HG02981 (cell line): Measurements from ENCODE around the gene CMTM2.
A peak's percentile ranks its signal among the peaks of the same experiment; 100 is the strongest.
"Not testable (repeated sequence)": the region's sequence is repeated elsewhere in the genome, so short reads cannot be mapped to it uniquely, and the experiment has no call there.

Source experiments
- ATAC-seq: cut with Tn5 transposase; IDR thresholded peaks from one replicate; pipeline ENCODE4 v1.9.1; 2021; ENCODE audit warnings: mild to moderate bottlenecking, moderate library complexity; ENCODE audit not compliant: unreplicated experiment

The CMTM2 gene

DNA sequence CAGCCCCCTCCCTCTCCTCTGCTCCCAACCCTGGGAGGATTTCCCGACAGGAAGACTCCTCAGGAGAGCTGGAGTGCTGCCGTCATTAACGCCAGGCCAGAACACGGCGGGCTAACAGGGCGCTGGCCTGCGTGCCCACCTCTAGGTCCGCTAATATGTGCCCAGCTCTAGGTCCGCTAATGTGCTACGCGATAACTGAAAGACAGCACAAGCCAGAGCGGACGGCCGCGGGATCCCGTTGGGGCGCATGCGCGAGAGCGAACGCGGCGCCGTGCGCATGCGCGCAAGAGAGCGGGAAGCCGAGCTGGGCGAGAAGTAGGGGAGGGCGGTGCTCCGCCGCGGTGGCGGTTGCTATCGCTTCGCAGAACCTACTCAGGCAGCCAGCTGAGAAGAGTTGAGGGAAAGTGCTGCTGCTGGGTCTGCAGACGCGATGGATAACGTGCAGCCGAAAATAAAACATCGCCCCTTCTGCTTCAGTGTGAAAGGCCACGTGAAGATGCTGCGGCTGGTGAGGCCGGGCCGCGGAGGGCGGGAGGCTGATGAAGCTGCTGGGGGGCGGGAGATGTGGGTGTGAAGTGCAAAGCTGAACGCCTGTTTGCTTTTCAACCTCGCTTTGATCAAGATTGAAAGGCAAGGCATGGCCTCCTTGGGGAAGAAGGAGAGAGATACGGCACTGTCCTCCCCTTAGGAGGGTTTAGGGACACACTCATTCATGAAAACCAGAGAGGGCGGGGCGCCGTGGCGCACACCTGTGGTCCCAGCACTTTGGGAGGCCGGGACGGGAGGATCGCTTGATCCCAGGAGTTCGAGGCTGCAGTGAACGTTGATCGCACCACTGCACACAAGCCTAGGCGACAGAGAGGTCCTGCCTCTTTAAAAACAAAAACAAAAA is 26.7 kb upstream of the CMTM2 start, which contains the start of gene CKLF:
Gene CKLF (plus strand): TSS at position 291 of the 892 bp plus-strand sequence. CDS start 140 bp downstream, at position 431.
- ATAC-seq, result peak; percentile 62

DNA sequence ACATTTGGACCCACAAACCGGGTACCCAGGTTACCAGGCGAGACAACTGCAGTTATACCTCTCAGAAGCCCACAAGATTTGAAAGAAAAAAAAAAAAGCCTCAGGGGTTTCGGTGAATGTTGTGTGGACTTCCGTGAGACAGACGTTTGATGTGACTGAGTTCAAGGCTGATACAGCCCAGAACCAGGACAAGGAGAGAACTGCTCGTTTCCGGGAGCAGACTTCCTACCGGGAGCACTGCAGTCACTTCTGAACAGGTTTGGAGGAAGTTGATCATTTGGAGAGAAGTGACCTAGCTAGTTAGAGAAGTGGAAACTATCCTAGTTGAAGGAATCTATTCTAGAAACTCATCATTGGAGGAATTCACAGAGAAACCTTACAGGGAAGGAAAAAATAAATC is 26.0 kb upstream of the CMTM2 start:
- no peak for ATAC-seq

DNA sequence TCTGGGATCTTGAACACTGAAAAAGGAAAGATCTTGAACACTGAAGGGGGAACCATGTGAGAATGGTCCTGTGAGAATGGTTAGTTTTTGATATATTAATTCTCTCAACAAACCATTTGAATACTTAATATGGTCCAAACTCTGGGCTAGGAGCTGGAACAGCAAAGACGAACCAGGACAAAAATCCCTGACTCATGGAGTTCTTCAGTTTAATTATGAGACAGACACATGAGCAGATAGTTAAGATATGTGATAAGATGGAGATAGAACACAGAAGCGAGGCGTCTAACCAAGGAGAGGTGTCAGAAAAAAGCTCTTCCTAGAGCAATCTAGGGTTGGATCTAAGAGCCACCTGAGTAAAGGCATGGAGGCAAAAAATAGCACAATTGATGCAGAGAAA is 25.2 kb upstream of the CMTM2 start:
- ATAC-seq, result no peak

DNA sequence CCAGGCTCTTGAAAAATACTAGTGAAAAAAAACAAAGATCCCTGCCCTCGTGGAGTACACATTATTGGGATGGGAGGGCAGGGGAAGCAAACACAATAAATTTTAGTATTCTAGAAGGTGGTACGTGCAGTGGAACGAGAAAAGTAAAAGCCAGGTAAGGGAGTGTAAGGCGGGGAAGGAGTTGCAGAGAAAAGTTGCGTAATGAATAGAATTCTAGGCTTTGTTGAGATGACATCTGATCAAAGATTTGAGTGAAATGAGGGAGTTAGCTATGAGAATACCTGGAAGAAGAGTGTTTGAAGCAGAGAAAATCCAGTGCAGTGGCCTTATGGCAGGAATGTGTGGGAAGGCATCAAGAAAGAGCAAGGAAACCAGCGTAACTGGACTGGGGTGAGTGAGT is 24.8 kb upstream of the CMTM2 start:
- ATAC-seq, result no peak

DNA sequence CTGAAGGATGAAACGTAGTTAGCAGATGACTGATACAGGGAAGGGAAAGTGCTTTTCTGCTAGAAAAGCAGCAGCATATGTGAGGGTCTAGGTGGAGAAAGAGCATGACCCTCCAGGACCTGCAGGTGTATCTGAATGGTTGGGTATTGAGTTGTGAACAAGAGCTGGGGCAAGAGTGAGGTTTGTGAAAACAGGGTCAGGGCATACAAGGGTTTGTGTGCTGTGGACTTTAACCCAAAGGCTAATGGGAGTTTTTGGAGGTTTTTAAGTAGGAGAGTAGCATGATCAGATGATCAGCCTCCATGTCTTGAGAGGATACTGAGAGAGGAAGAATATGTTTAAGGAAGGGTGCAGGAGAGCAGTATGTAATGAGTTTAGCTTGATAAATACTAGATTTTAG is 19.2 kb upstream of the CMTM2 start:
- no peak for ATAC-seq

DNA sequence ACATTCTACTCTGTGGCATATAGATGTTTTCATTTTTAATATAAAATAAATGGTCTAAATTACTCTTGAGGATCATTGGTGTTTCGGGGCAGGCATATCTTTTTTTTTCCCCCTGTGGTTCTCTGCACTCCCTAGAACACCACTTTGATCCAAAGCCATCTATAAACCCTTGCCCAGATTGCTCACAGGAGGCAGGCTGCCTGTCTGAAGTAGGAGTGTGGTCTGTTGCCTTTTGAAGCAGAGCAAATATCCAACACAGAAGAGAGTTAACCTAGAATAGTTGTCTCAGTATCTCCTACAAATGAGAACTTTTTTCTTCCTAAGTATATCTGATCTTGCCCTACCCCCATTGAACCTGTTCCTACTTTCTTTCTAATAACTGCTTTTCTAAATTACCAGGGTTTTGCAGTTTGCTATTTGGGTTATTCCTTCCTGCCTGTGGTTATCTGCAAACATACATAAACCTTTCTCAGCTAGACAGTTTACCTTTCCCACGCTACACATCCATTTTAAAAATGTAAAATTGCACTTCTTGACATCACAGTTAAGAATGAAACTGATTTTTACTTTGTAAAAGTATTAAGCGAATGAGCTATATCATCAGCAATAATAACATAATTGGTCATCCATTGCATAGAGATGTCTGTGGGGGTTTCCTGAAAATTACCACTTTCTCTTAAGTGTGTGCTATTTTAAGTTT is 17.7 kb upstream of the CMTM2 start:
- ATAC-seq, result no peak

DNA sequence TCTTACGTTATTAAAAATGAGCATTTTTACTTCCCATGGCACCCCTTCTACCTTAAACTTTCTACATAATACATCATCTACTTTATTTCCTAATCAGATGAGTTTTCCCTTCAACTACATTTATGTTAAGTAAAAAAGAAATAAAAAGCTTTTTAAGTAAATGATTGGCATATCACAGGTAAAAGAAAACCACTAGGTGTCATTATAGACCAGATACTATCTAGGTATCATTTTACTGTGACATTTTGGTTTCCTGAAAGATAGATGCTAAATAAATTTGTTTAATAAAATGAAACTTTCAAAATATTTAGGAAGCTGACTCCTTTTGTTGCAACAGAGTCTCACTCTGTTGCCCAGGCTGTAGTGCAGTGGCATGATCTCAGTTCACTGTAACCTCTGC is 16.9 kb upstream of the CMTM2 start:
- no peak for ATAC-seq

DNA sequence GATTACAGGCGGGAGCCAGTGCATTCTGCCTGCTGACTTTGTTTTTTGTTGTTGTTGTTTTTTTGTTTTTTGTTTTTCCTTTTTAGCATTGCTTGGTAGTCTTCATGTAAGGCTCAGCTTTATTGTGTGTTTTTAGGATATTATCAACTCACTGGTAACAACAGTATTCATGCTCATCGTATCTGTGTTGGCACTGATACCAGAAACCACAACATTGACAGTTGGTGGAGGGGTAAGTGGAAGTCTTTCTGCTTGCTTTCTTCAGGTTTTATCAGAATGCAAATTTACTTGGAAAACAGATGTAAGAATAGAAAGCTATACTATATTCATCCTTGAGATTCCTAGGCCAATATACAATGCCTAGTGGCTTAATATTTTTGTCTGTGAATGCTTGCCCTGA is 16.3 kb upstream of the CMTM2 start:
- no peak for ATAC-seq

DNA sequence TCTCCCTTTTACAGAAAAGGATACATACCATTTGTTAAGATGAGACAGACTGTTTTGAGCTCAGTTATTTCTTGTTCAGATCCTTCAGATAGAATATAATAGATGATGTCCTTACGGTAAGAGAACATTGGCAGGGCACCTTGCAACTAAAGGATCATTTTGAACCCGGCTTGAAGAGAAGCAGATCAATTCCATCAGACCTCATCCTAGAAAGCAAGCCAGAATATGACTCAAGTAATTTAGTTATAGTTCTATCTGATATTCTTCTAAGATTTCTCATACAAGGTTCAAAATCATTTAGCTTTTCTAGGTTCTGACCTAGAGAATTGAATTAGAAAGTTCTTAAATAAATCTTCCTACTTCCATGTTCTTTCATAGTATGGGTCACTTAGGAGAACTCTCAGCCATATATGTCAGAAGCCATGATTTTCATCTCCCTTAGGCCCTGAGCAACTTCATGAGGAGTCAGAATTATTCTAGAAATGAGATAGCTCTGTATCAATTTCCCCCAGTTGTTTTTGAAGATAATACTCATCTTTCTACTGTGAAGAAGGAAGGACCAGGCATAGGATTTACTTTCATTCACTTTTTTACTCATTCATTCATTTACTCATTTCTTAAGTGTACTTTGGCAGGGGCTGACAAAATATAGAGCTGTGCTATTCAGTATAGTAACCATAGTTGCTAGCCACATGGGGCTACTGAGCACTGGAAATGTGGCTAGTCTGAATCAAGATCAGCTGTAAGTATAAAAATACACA is 15.5 kb upstream of the CMTM2 start:
- no peak for ATAC-seq

DNA sequence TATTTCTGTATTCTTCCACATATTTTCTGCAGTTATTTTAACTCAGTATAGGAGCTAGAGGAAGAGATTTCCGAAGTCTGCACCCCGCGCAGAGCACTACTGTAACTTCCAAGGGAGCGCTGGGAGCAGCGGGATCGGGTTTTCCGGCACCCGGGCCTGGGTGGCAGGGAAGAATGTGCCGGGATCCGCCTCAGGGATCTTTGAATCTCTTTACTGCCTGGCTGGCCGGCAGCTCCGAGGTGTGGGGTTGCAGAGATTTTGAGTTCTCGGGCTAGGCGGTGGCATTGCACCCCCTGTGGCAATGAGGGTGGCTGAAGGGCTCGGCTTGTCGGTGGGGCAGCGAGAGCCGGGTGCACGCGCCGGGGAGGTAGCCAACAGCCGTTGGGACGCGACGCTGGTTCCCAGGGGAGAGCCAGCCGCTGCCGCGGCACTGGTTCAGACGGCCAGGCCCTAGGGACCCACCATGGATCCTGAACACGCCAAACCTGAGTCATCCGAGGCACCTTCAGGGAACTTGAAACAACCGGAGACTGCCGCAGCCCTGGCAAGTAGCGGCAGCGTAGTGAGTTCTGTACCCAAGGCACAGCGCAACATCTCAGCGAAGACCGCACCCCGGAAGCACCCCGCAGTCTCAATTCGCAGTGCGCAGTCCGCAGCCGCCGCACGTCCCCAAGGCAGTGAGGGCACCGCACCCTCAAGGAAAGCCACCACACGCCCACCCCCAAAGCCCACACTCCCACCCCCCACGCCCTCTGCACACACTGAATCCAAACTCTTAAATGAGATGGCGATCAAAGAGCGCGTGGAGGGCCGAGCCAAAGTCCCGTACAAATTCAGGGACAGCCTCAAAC is 13.0 kb upstream of the CMTM2 start, which contains the start of gene CMTM1:
Gene CMTM1 (plus strand): TSS at position 389 of the 851 bp plus-strand sequence. CDS start 75 bp downstream, at position 464.
- ATAC-seq, result no peak

DNA sequence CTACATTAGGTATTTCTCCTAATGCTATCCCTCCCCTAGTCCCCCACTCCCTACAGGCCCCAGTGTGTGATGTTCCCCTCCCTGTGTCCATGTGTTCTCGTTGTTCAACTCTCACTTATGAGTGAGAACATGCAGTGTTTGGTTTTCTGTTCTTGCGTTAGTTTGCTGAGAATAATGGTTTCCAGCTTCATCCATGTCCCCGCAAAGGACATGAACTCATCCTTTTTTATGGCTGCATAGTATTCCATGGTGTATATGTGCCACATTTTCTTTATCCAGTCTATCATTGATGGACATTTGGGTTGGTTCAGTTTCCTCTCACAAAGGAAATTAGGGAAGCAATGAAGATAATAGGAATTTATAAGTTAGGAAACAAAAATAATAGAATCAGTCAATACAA is 12.0 kb upstream of the CMTM2 start:
- not testable (repeated sequence) for ATAC-seq

DNA sequence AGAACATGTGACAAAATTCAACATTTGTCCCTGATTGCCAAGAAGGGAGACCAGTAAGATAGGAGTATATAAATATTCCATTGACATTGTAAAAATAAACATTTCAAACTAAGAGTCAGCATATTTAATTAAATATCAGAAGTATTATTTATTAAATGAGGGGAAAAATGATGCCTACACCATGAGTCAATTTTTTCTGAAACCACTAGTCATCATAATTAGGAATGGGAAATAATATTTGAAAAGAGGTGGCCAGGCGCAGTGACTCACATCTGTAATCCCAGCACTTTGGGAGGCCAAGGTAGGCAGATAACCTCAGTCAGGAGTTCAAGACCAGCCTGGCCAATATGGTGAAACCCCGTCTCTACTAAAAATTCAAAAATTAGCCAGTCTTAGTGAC is 10.9 kb upstream of the CMTM2 start:
- ATAC-seq, result no peak

DNA sequence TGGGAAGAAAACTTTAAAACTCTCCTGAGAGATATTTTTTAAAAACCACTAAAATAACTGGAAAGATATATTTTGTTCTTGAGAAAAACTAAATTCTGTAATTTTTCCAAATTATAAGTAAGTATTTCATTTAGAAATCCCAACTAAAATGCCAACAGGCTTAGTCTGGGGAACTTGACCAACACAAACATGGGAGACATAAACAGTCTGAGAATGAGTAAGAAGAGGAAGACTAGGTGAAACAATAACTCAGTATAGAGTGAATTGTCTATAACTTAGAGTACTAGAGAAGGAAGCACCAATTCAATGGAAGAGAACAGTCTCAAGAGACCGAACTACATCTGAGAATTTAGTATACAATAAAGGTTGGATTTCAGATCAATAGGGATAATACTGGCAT is 10.1 kb upstream of the CMTM2 start:
- no peak for ATAC-seq

DNA sequence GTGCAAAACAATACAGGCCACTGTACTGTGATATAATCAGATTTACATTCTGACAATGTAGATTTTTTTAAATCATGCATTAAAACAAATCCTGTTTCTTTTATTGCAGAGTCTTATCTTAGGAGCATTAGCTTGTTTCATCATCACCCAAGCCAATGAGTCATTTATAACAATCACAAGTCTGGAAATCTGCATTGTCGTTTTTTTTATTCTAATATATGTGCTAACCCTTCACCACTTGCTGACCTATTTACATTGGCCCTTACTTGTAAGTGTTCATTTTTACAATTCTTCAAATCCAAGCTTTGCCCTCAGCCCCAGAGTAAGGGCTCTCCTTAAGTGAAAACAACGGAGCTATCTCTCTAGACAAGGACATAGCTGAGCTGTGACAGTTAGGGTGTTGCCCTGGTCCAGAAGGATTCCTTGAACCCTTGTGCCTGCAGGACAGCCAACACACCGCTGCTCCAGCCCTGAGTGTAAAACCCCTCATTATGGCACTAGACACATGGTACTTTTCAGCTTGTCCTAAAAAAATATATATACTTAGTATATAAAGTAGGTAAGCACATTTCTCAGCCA is 9.3 kb upstream of the CMTM2 start:
- no peak for ATAC-seq

DNA sequence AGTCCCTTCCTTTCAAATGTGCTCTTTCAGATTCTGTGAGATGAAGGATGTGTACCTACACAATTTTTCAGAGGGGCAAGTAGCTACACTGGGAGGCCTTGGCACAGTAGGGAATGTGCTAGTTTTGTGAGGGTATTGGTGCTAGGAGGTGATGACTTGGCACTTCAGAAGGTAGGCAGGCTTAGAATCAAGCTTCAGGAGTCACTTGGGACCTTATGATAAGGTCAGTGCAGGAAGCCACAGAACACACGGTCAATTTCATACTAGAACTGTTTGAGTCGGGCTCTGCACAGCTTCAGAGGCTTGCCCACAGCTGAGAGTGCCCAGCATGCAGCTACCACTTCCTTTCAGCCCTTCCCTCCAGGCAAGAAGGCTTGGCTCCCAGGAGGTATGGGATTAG is 6.9 kb upstream of the CMTM2 start:
- no peak for ATAC-seq

DNA sequence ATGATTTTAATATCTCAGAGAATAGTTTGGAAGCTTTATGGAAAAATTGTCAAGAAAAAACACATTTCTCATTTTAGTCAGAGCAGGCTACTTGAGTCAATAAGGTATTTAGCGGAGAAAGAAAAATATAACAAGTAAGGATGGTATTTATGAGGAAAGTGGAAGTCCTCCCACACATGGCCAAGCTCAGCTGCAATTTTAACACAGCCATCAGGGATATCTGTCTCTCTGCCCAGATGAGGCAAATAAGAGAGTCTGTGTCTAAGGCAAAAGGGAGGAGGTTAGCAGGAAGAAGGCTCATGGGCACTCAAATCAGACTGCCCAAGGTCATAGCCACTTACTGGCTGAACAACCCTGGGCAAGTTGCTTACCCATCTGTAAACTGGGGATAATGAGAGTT is 5.2 kb upstream of the CMTM2 start:
- no peak for ATAC-seq

DNA sequence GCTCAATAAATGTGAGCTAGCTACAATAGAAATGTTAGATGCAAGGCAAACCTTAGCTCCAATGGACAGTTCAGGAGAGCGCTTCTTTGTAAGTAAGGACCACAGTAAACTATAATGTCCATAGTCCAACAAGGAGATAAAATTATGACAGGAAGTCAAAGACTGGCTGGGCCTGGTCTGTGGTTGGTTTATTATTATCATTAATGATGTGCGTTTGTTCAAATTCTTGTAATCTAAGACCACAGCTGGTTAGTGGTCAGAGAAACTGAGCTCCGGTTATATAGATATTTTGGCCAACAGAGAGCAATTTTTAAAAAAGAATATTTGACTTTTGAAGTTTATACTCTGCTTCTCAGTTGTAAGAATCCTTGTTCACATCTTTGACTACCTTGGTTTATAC is 4.7 kb upstream of the CMTM2 start:
- ATAC-seq, result no peak

DNA sequence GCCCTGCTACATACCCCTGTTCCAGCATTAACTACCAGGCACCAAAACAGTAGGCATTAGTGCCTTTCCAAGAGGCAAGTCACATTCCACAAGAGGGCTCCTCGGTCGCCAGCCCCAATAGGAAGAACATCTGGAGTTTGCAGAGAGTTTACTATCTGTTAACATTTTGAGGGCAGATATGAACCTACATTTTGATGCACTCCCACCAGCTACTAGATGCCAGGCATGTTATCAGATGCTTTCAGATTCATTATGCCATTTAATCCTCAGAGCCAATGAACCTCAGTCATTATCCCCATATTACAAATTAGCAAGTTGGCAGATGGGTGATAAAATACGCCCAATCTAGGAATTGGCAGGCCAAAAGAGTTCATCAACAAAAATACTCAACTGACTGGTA is 4.2 kb upstream of the CMTM2 start:
- no peak for ATAC-seq

DNA sequence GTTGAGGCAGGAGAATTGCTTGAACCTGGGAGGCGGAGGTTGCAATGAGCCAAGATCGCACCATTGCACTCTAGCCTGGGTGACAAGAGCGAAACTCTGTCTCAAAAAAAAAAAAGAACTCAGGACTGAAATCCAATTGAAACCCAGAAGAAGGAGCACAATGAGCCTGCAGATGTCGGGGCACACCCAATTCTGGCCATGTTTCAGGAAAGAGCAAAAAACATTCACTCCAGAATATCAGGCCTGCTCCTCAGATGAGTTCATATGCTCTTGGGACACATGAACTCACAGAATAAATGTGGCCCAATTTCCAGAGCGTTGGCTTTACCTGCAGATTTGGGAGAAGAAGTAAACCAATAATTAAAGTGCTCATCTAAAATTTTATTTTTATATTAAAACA is 3.0 kb upstream of the CMTM2 start:
- ATAC-seq, result no peak

DNA sequence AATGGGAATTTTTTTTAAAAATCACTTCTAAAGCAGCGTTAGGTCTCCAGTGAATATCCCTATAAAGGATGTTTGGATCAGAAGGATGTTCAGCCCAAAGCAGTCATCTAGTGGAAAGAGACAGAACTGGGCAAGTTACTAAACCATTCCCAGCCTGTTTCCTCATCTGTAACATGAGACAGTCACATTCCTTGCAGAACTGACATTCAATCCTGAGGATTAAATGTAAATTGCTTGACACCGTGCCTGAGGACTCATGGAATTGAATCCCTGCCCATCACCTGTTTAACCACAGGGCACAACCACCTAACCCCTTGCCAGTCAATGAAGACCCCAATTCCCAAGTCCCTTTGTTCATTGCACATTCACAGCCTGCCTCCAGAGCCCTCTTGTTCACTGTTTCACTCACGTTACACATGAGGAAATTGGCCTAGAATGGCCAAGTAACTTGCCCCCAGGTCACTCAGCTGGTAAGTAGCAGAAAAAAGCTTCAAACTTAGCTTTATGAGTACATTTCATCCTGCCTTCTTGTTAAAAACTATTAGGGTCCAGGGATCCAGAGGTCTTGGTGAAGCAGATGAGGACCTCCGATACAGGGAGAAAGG is 1.4 kb downstream of the CMTM2 start:
- no peak for ATAC-seq
